Endothelial cell of umbilical vein (primary cell): ENCODE measurements around the gene TRMT10B. TPM values are rescaled to one million over a fixed set of nuclear protein-coding genes. Genes with fewer than 3 reads are reported as not detected.

Experiments
- BruUV-seq: library from RNA; stranded (reverse); fragments of 400-500 nt; replicated peaks from 2 replicates; lab custom pipeline; 2021; lab: Mats Ljungman, UMichigan
- CTCF ChIA-PET: fragments of 300-600, 350-600 bp; sonication (Branson Sonifier 250); formaldehyde crosslinking; loops from one replicate; lab custom pipeline; 2021; ENCODE audit warnings: antibody characterized with exemption, inconsistent platforms; lab: Charles Lee
- POLR2A ChIA-PET: fragments of 300-600, 350-600 bp; sonication (Branson Sonifier 250); formaldehyde crosslinking; loops from one replicate; lab custom pipeline; 2021; ENCODE audit warnings: antibody characterized with exemption, inconsistent platforms; lab: Charles Lee
- DNase-seq: peaks from one replicate; pipeline ENCODE4 v3.0.0-alpha.2; 2011; ENCODE audit warnings: low read depth, low spot score
- FAIRE-seq: peaks from 2 replicates; lab custom pipeline; 2011; peaks lifted over from hg19 to GRCh38; lab: Jason Lieb, UNC
- H2AFZ ChIP-seq: 2 replicates; pipeline ENCODE4 v1.6.0; 2012; ENCODE audit warnings: low read depth, low read length, control low read depth, inconsistent platforms
- H3K27ac ChIP-seq: 2 replicates; pipeline ENCODE4 v1.5.1; 2011; ENCODE audit warnings: low read depth, mild to moderate bottlenecking, control low read depth, low read length, moderate library complexity; ENCODE audit not compliant: insufficient read depth
- H3K27me3 ChIP-seq, 2 experiments: 2 replicates each; pipeline versions ENCODE4 v1.6.0 to v1.6.1; 2011; ENCODE audit warnings: low read length in 2 of 2, mixed read lengths in 1 of 2; ENCODE audit not compliant: control insufficient read depth in 2 of 2, insufficient read depth in 2 of 2
- H3K36me3 ChIP-seq, 2 experiments: 2 replicates in 1 of 2; 3 replicates in 1 of 2; pipeline ENCODE4 v1.5.1; 2011; ENCODE audit warnings: low read length in 2 of 2, mild to moderate bottlenecking in 1 of 2, moderate library complexity in 1 of 2; ENCODE audit not compliant: control insufficient read depth in 2 of 2, insufficient read depth in 2 of 2; ENCODE audit errors: extremely low read depth in 1 of 2
- H3K4me1 ChIP-seq: 3 replicates; pipeline ENCODE4 v1.5.1; 2011; ENCODE audit warnings: mild to moderate bottlenecking, low read length; ENCODE audit not compliant: control insufficient read depth, insufficient read depth; ENCODE audit errors: extremely low read depth
- H3K4me2 ChIP-seq: 2 replicates; pipeline ENCODE4 v1.6.1; 2011; ENCODE audit warnings: low read length, control low read depth, mixed read lengths; ENCODE audit not compliant: insufficient read depth
- H3K4me3 ChIP-seq, 3 experiments: fragments of 200-600 bp in 1 of 3; sonication (generic), shearing (Covaris generic) in 1 of 3; replicated peaks in 1 of 3; 2 replicates each; pipeline ENCODE4 v1.5.1; 2011 to 2016; ENCODE audit warnings: control low read depth in 3 of 3, low read length in 3 of 3, mild to moderate bottlenecking in 2 of 3, inconsistent platforms in 1 of 3, low read depth in 1 of 3, moderate library complexity in 1 of 3; ENCODE audit not compliant: insufficient read depth in 1 of 3
- H3K79me2 ChIP-seq: 2 replicates; pipeline ENCODE4 v1.6.0; 2012; ENCODE audit warnings: low read length, inconsistent platforms; ENCODE audit not compliant: control insufficient read depth, insufficient read depth
- H3K9ac ChIP-seq: replicated peaks from 2 replicates; pipeline ENCODE3; 2011; ENCODE audit warnings: low read length, control low read depth; ENCODE audit not compliant: insufficient read depth; ENCODE audit errors: extremely low read depth
- H3K9me1 ChIP-seq: replicated peaks from 3 replicates; pipeline ENCODE4 v1.6.0; 2011; ENCODE audit warnings: mild to moderate bottlenecking, low read length; ENCODE audit not compliant: control insufficient read depth, insufficient read depth; ENCODE audit errors: extremely low read depth
- H3K9me3 ChIP-seq: replicated peaks from 2 replicates; pipeline ENCODE4 v1.5.1; 2012; ENCODE audit warnings: low read length, inconsistent platforms; ENCODE audit not compliant: control insufficient read depth, insufficient read depth
- H4K20me1 ChIP-seq: replicated peaks from 2 replicates; pipeline ENCODE3; 2011; ENCODE audit warnings: mild to moderate bottlenecking, low read length; ENCODE audit not compliant: control insufficient read depth, insufficient read depth; ENCODE audit errors: extremely low read depth
- EZH2 ChIP-seq: IDR thresholded peaks from 2 replicates; pipeline ENCODE4 v1.6.1; 2012; ENCODE audit warnings: borderline replicate concordance, low read depth, mild to moderate bottlenecking, moderate library complexity, low read length, inconsistent platforms; ENCODE audit not compliant: severe bottlenecking
- FOS ChIP-seq: IDR thresholded peaks from 2 replicates; pipeline ENCODE4 v1.6.1; 2011; ENCODE audit warnings: mild to moderate bottlenecking, low read length, moderate library complexity, borderline replicate concordance; ENCODE audit not compliant: insufficient read depth
- GATA2 ChIP-seq: IDR thresholded peaks from 2 replicates; pipeline ENCODE4 v1.7.0; 2011; ENCODE audit warnings: low read depth, mild to moderate bottlenecking, moderate library complexity, mixed read lengths, low read length; ENCODE audit not compliant: insufficient read length, insufficient read depth
- JUN ChIP-seq: IDR thresholded peaks from 2 replicates; pipeline ENCODE4 v1.6.1; 2011; ENCODE audit warnings: borderline replicate concordance, low read depth; ENCODE audit not compliant: insufficient read length, insufficient read depth
- MYC ChIP-seq: IDR thresholded peaks from one replicate; pipeline ENCODE4 v1.6.1; 2011; ENCODE audit warnings: mild to moderate bottlenecking, low read depth, low read length
- POLR2A ChIP-seq: IDR thresholded peaks from 2 replicates; pipeline ENCODE4 v1.6.1; 2012; ENCODE audit warnings: low read depth, mild to moderate bottlenecking, control low read depth, low read length
- POLR2AphosphoS5 ChIP-seq: IDR thresholded peaks from 2 replicates; pipeline ENCODE4 v1.6.1; 2012; ENCODE audit warnings: low read depth, mild to moderate bottlenecking, control low read depth, low read length, moderate library complexity; ENCODE audit not compliant: insufficient read depth
- dilution Hi-C: fragments of 300-500 bp; cut with MboI; formaldehyde crosslinking; loops from one replicate; pipeline ENCODE4 v1.15.0; 2019; ENCODE audit warnings: low sequenced_read_pairs; ENCODE audit not compliant: extremely low pct_ligation_motif_present
- intact Hi-C: fragments of 100-400 bp; cut with micrococcal nuclease; formaldehyde crosslinking; loops from one replicate; pipeline ENCODE4 v1.10.0; 2022
- polyA plus RNA-seq, 4 experiments: library from polyadenylated mRNA; depleted of rRNA in 3 of 4; stranded (reverse) in 3 of 4; unstranded in 1 of 4; fragments of >200 nt; gene quantifications; 2 replicates each; pipeline versions ENCODE4 v1.2.1 to v1.2.3, GENCODE V29; 2011 to 2012; ENCODE audit warnings: missing spikeins in 1 of 4
- total RNA-seq: library from RNA; stranded (reverse); gene quantifications from 2 replicates; pipeline ENCODE4 v1.2.3, GENCODE V29; 2021
- TF ChIP-seq, protein P1 (sequence below): IDR thresholded peaks from 2 replicates; pipeline ENCODE4 v1.6.1; 2011; ENCODE audit not compliant: insufficient read depth, insufficient read length

The TRMT10B gene
- total and polyA plus RNA-seq, 2 donors (not counting 3 experiments of a cell fraction or from before 2014, with no cell fraction given): 3.0 to 7.0 TPM

DNA sequence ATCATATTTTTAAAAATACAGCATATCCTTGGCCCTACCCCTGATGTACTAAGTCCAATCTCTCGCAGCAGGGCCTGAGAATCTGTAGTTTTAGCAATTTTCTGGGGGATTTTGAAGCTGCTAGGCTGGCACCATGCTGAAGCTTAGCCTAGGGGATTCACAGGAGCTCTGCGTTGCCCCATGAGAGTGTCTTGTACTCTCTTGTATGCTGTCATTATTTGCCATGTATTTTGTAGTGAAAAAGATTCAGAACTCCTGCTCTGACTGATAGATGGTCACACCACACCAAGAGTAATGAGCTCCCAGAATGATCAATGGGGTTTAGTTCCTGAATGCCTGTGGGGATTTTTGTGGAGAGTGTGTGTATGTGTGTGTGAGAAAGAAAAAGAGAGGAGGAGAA is 20.7 kb upstream of the TRMT10B start:
- Histone ChIP-seq H3K79me2 (no peaks in the 10 kb centered on the region), H3K4me2 (no peak overlapping the region), H3K4me1 (no peaks in the 10 kb centered on the region), H3K27ac (no peak overlapping the region), H2AFZ (no peak overlapping the region), H3K9ac (no peak overlapping the region), H3K9me3 (no peaks in the 10 kb centered on the region), H4K20me1 (no peaks in the 10 kb centered on the region), H3K27me3 (peaks cover 16 to 19% of the 10 kb centered on the region in 2 experiments), H3K36me3 (no peaks in the 10 kb centered on the region), H3K4me3 (no peak overlapping the region), H3K9me1 (no peaks in the 10 kb centered on the region)
- no peak for FAIRE-seq
- BruUV-seq: no TSS peak
- CTCF ChIA-PET: interaction anchor here (1.5 kb wide), 1 partner anchor 531 kb away, joined by 3 read pairs; no protein-coding TSS in a partner anchor
- dilution Hi-C loops (no loop called here), intact Hi-C loops (no loop called here)
- no peak for TF ChIP-seq EZH2
- TF ChIP-seq JUN: no peak
- TF ChIP-seq MYC: no peak
- no peak for TF ChIP-seq POLR2A
- TF ChIP-seq, protein P1, sequence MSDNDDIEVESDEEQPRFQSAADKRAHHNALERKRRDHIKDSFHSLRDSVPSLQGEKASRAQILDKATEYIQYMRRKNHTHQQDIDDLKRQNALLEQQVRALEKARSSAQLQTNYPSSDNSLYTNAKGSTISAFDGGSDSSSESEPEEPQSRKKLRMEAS: no peak
- no peak for TF ChIP-seq POLR2AphosphoS5
- POLR2A ChIA-PET: no interaction called here
- no peak for DNase-seq

DNA sequence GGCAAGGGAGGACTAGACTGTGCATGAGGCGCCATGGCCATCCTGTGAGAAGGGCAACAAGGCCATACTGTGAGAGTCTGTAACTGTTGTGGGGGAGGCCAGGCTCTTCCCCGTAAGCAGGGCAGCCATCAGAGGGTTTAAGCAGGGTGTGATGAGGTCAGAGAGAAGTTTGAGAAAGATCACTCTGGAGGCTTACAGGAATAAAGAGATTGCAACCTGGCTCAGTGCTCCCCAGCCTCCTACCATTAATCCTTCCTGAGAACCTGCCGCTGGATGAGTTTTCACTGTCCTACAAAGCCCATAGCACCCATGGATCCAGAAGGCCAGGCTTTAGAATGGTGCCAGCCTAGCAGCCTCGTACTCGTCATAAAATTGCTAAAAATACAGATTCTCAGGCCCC is 14.4 kb upstream of the TRMT10B start:
- H3K27ac ChIP-seq: no peak overlapping the region
- TF ChIP-seq, protein P1: no peak
- TF ChIP-seq EZH2: no peak
- no peak for TF ChIP-seq MYC
- TF ChIP-seq POLR2A: no peak
- no peak for TF ChIP-seq GATA2
- no peak for TF ChIP-seq FOS
- no peak for TF ChIP-seq POLR2AphosphoS5
- FAIRE-seq: no peak
- BruUV-seq: no TSS peak
- CTCF ChIA-PET: no interaction called here
- H3K79me2 ChIP-seq: no peaks in the 10 kb centered on the region
- no peaks in the 10 kb centered on the region for H3K36me3 ChIP-seq
- H2AFZ ChIP-seq: no peak overlapping the region
- no peak overlapping the region for H3K4me2 ChIP-seq
- H3K4me1 ChIP-seq: no peaks in the 10 kb centered on the region
- H3K9ac ChIP-seq: no peak overlapping the region
- no peaks in the 10 kb centered on the region for H4K20me1 ChIP-seq
- intact Hi-C loops: no loop called here
- H3K4me3 ChIP-seq: no peak overlapping the region
- POLR2A ChIA-PET: no interaction called here
- DNase-seq: no peak
- no peaks in the 10 kb centered on the region for H3K9me1 ChIP-seq
- H3K9me3 ChIP-seq: no peaks in the 10 kb centered on the region
- H3K27me3 ChIP-seq: peaks cover 3 to 9% of the 10 kb centered on the region in 2 experiments
- dilution Hi-C loops: no loop called here
